ENCODE data around the gene SLC4A11. TPM values are rescaled to one million over a fixed set of nuclear protein-coding genes. Genes with fewer than 3 reads are reported as not detected.
"Not testable (repeated sequence)": the region's sequence is repeated elsewhere in the genome, so short reads cannot be mapped to it uniquely, and the experiment has no call there.

Gene SLC4A11
- total RNA-seq, 2 experiments from 2014 or later, result 0.87 to 1.1 TPM

DNA sequence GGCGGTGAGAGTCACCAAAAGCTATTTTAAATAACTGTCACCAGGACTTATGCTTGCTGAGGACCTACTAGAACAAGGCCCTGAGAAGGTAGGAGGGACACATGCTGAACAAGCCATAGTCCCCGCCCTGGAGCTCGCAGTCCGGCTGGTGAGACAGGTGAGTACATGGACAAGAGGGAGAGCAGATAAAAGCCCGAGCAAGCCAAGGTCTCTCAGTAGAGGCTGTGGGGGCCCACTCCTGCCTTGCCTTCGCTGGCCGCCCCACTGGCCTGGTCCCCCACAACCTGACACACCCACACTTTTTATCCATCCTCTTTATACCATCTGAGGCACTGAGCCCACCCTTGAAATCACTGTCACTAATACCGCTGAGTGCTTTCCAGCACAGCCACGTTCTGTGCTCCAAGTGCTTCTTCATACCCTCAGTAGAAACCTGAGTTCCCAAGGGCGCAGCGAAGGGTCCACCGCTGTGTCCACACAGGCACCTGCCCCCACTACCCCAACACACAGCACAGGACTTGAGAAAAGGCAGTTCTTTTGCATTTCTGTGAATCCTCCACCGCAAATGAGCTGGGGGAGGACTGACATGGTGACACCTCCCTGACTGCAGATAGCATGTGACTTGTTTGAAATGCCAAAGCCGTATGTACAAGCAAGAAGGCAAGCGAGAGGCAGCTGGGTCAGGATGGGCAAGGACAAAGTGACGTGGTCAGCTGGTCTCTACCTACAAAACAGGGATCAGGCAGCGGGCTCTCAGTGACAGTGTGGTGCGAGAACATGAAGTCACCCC lies 46.6 kb downstream of the SLC4A11 start:
- H3K4me3 Mint-ChIP-seq, result no peak overlapping the region
- peaks cover 46% of the 10 kb centered on the region for H3K36me3 Mint-ChIP-seq
- no peaks in the 10 kb centered on the region for H3K27me3 Mint-ChIP-seq
- H3K4me1 Mint-ChIP-seq (ENCODE audit: low read depth), result peaks cover 15% of the 10 kb centered on the region
- intact Hi-C loops (cut with micrococcal nuclease), result no loop called here
- DNase-seq, result no peak
- no peak overlapping the region for H3K27ac Mint-ChIP-seq
- POLR2A ChIA-PET, result no interaction called here
- H3K9me3 Mint-ChIP-seq, result no peaks in the 10 kb centered on the region
- CTCF ChIA-PET, result no interaction called here

DNA sequence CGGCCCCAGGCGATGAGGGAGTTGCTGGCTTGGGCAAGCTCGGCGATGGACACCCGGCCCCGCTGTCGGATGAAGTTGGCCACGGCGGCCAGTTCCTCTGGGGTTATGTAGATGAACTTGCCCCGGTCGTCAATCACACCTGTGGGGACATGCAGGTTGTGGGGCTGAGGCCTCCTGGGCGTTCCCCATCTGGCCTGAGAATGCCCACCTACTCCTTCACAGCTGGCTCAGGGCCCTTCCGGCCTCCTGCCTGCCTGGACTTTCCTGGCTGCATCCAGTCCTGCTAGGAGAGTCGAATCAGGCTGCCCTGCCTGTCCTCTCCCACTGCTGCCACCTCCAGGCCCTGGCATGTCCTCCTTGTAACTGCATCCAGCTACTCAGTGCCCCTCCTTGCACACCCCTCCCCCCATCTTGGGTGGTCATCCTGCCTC lies 48.3 kb downstream of the SLC4A11 start:
- ChIA-PET POLR2A (interaction anchor here (0.7 kb wide), 1 partner anchor 12 kb away, joined by 3 read pairs; no protein-coding TSS in a partner anchor), CTCF (no interaction called here)
- H3K9me3 Mint-ChIP-seq, result no peaks in the 10 kb centered on the region
- no peak overlapping the region for H3K4me3 Mint-ChIP-seq
- H3K27ac Mint-ChIP-seq, result no peak overlapping the region
- intact Hi-C loops (cut with micrococcal nuclease), result no loop called here
- H3K27me3 Mint-ChIP-seq, result no peaks in the 10 kb centered on the region
- peaks cover 38% of the 10 kb centered on the region for H3K36me3 Mint-ChIP-seq
- H3K4me1 Mint-ChIP-seq (ENCODE audit: low read depth), result peaks cover 11% of the 10 kb centered on the region
- no peak for DNase-seq

DNA sequence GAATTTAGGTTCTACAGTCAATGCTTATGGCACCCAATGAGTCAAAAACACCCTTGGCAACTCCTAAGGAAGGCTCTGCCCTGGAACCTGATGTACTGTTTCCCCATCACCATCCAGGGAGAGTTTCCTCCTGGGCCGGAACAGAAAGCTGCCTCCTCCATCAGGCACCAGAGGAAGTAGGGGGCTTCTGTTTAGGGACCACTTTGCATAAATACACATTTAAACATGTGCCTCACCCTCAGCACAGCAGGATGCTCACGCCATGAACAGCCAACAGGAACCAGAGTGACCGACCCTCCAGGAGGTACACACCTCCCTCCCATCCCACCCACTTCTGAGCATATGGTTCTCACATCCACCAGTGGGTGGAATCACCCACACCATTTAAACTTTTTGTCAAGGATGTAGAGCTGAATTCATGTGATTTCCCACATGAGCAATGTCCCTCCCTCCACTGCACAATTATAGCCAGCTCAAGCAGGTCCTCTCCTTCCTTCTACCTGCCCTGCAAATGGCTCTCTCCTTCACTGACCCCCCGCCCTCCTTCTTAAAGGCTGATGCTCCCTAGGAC lies 49.3 kb downstream of the SLC4A11 start:
- Mint-ChIP-seq H3K4me3 (no peak overlapping the region), H3K9me3 (no peaks in the 10 kb centered on the region), H3K27ac (peak overlapping the region; percentile 41), H3K4me1 (ENCODE audit: low read depth) (peaks cover 7% of the 10 kb centered on the region), H3K36me3 (peaks cover 33% of the 10 kb centered on the region), H3K27me3 (no peaks in the 10 kb centered on the region)
- POLR2A ChIA-PET, result no interaction called here
- CTCF ChIA-PET, result no interaction called here
- no peak for DNase-seq
- intact Hi-C loops (cut with micrococcal nuclease), result no loop called here

DNA sequence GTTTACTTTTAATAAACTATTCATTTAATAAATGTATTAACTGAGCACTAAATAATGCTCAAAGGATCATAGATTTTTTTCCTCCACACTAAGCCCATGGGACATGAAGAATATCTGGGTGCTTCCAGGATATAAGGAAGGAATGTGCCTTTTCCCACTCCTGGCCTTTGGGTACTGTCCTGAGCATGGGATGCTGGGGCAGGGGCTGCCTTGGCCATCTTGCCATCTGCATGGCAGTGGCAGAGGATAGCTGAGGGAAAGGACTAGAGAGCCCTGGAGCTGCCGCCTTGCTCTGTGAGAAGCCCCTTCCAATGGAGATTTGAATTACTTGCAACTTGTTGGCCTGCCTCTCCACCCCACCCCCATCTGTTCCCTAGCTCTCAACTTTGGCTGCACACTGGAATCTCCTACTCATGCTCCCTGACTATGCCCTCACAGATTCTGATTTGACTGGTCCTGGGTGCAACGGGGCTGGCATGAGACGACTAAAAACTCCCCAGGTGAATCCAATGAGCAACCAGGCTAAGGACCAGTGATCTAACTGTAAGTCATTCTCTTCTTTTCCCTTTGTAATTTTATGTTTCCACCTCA lies 50.1 kb downstream of the SLC4A11 start:
- intact Hi-C loops (cut with micrococcal nuclease), result no loop called here
- DNase-seq, result peak; percentile 20
- no peak overlapping the region for H3K27ac Mint-ChIP-seq
- no peak overlapping the region for H3K4me3 Mint-ChIP-seq
- peaks cover 4% of the 10 kb centered on the region for H3K4me1 Mint-ChIP-seq (ENCODE audit: low read depth)
- peaks cover 33% of the 10 kb centered on the region for H3K36me3 Mint-ChIP-seq
- CTCF ChIA-PET, result no interaction called here
- no peaks in the 10 kb centered on the region for H3K9me3 Mint-ChIP-seq
- H3K27me3 Mint-ChIP-seq, result no peaks in the 10 kb centered on the region
- POLR2A ChIA-PET, result no interaction called here

DNA sequence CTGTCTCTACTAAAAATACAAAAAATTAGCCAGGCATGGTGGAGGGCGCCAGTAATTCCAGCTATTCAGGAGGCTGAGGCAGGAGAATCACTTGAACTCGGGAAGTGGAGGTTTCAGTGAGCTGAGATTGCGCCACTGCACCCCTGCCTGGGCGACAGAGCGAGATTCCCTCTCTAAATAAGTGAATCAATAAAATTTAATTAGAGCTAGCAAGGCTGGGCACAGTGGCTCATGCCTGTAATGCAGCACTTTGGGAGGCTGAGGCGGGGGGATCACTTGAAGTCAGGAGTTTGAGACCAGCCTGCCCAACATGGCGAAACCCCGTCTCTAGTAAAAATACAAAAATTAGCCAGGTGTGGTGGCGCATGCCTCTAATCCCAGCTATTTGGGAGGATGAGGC lies 51.1 kb downstream of the SLC4A11 start:
- peaks cover 31% of the 10 kb centered on the region for H3K36me3 Mint-ChIP-seq
- CTCF ChIA-PET; DNase-seq; intact Hi-C loops (cut with micrococcal nuclease); H3K4me1 Mint-ChIP-seq (ENCODE audit: low read depth); H3K27ac Mint-ChIP-seq; POLR2A ChIA-PET; H3K9me3 Mint-ChIP-seq; H3K4me3 Mint-ChIP-seq; H3K27me3 Mint-ChIP-seq: not testable (repeated sequence)

DNA sequence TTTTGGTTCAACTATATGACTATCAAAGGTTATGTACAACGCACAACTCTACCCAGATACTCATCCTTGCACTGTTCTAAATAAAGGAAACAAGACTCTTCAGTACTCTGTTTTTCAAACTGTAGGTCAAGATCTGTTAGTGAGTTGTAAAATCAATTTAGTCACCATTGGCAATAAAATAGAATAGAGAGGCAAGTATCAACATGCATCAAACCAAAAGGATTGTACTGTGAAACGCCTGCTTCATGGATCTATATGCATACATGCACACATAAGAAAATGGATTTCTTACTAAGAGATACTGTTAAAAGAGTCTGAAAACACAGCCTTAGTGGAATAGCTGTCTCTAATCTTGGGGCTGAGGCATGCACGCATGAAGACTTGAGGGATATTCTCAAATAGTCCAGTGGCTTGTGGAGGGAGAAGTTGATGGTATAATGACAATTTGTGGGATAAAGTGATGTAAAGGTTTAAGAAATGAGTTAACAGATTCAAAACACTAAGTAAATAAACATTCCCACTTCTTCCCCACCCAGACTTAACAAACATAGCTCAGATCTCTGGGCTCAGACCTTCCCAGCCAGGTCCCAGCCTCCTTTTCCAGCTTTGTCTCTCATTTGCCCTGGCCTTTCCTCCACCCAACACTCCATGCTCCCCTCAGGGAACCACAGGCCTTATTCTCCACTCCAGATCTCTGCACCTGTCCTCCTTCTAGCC lies 54.9 kb downstream of the SLC4A11 start:
- DNase-seq, result no peak

DNA sequence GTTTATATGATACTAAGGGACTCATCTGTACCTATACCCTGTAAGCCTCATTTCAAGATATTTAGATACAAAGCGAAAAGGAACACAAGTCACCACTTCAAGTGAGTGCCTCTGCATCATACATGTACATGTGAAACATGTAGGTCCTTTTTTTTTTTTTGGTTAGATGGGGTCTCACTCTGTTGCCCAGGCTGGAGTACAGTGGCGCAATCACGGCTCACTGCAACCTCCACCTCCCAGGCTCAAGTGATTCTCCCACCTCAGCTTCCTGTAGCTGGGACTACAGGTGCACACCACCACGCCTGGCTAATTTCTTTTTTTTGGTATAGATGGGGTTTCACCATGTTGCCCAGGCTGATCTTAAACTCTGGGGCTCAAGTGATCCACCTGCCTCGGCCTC lies 56.6 kb downstream of the SLC4A11 start:
- CTCF ChIA-PET, result not testable (repeated sequence)

More for the DNA sequence above, 54.9 kb downstream of the SLC4A11 start:
- H3K27me3 Mint-ChIP-seq, result no peaks in the 10 kb centered on the region
- ChIA-PET POLR2A (no interaction called here), CTCF (interaction anchor here (0.5 kb wide), 1 partner anchor 382 kb away, joined by 3 read pairs; no protein-coding TSS in a partner anchor)
- H3K9me3 Mint-ChIP-seq, result no peaks in the 10 kb centered on the region
- intact Hi-C loops (cut with micrococcal nuclease), result no loop called here
- H3K4me1 Mint-ChIP-seq (ENCODE audit: low read depth), result no peaks in the 10 kb centered on the region
- H3K4me3 Mint-ChIP-seq, result no peak overlapping the region
- H3K36me3 Mint-ChIP-seq, result peaks cover 3% of the 10 kb centered on the region
- H3K27ac Mint-ChIP-seq, result no peak overlapping the region

DNA sequence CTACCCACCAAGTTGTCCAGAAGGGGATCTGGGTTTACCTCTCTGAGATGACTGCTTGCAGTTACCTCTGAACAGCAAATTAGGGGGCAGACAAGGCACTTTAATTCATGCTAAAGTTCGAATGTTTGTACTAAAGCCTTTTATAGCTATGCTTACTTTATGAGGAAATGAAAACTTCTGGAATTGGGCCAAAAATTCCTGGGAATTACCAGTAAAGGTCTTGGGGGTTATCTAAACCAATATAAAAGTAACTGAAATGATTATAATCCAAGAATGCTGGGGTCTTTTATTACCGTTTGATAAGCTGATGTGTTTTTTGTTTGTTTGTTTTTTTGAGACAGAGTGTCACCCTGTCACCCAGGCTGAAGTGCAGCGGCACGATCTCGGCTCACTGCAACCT lies 57.7 kb downstream of the SLC4A11 start:
- Mint-ChIP-seq H3K4me1 (ENCODE audit: low read depth) (no peaks in the 10 kb centered on the region), H3K36me3 (no peaks in the 10 kb centered on the region)

More for the DNA sequence above, 56.6 kb downstream of the SLC4A11 start:
- POLR2A ChIA-PET; intact Hi-C loops (cut with micrococcal nuclease); H3K27ac Mint-ChIP-seq; DNase-seq; H3K9me3 Mint-ChIP-seq; H3K4me1 Mint-ChIP-seq (ENCODE audit: low read depth); H3K36me3 Mint-ChIP-seq; H3K4me3 Mint-ChIP-seq; H3K27me3 Mint-ChIP-seq: not testable (repeated sequence)

DNA sequence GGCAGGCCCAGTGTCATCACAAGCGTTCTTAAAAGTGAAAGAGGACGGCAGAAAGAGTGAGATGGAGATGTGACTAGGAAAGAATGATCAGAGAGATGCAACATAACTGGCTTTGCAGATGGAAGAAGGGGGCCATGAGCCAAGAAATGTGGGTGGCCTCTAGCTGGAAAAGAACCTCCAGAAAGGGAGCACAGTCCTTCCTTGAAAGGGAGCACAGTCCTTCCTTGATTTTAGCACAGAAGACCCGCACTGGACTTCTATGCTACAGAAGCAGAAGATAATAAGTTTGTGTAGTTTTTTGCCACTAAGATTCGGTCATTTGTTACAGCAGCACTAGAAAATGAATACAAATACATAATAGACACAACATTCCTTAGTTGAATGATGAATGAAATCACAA lies 58.7 kb downstream of the SLC4A11 start:
- DNase-seq, result no peak
- H3K27me3 Mint-ChIP-seq, result peaks cover 2% of the 10 kb centered on the region
- intact Hi-C loops (cut with micrococcal nuclease), result no loop called here
- ChIA-PET CTCF (no interaction called here), POLR2A (no interaction called here)
- no peak overlapping the region for H3K4me3 Mint-ChIP-seq
- no peaks in the 10 kb centered on the region for H3K9me3 Mint-ChIP-seq
- H3K4me1 Mint-ChIP-seq (ENCODE audit: low read depth), result no peaks in the 10 kb centered on the region
- no peaks in the 10 kb centered on the region for H3K36me3 Mint-ChIP-seq
- H3K27ac Mint-ChIP-seq, result no peak overlapping the region

More for the DNA sequence above, 57.7 kb downstream of the SLC4A11 start:
- no peak for DNase-seq
- H3K9me3 Mint-ChIP-seq, result no peaks in the 10 kb centered on the region
- intact Hi-C loops (cut with micrococcal nuclease), result no loop called here
- H3K27me3 Mint-ChIP-seq, result no peaks in the 10 kb centered on the region
- no peak overlapping the region for H3K4me3 Mint-ChIP-seq
- ChIA-PET CTCF (no interaction called here), POLR2A (no interaction called here)
- no peak overlapping the region for H3K27ac Mint-ChIP-seq

DNA sequence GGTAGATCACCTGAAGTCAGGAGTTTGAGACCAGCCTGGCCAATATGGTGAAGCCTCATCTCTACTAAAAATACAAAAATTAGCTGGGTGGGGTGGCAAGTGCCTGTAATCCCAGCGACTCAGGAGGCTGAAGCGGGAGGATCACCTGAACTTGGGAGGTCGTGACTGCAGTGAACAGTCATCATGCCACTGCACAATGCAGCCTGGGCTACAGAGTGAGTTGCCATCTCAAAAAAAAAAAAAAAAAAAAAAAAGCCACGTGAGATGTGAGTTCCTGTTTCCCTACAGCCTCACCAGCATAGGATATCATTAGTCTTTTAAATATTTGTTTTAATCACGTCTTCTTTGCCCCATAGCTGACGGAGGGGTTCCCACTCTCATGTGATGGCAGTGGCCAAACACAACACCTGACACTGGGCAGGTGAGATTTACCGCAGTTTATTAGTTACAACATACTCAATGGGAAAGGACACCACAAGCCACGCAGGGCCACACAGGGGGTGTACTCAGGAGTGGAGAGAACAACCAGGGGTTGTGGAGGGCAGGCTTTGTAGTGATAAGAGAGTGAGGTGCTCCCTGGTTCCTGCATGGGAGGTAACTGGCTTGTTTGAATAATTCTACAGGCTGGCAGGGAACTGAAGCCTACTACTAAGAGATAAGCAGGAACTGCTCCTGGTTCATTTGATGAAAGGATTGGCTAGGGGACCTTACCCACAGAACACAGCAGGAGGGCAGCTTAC lies 61.1 kb downstream of the SLC4A11 start:
- Mint-ChIP-seq H3K27ac (no peak overlapping the region), H3K27me3 (peaks cover 12% of the 10 kb centered on the region), H3K4me3 (no peak overlapping the region), H3K4me1 (ENCODE audit: low read depth) (no peaks in the 10 kb centered on the region), H3K36me3 (no peaks in the 10 kb centered on the region), H3K9me3 (no peaks in the 10 kb centered on the region)
- no peak for DNase-seq
- POLR2A ChIA-PET, result no interaction called here
- CTCF ChIA-PET, result no interaction called here
- intact Hi-C loops (cut with micrococcal nuclease), result loop anchor here (10.0 kb wide), 1 partner anchor 103 kb away; the partner anchor contains the start of gene OXT

All from activated CD4-positive, alpha-beta memory T cell treated with anti-CD3 and anti-CD28 coated beads for 36 hours (primary cell).